HG02943 (cell line): ENCODE results near the gene EXOC6B.
A peak's percentile ranks its signal among the peaks of the same experiment; 100 is the strongest.

Experiments used
- ATAC-seq: cut with Tn5 transposase; IDR thresholded peaks from one replicate; pipeline ENCODE4 v1.9.1; 2021; ENCODE audit warnings: mild to moderate bottlenecking, low read depth, moderate library complexity; ENCODE audit not compliant: unreplicated experiment

The EXOC6B gene

DNA sequence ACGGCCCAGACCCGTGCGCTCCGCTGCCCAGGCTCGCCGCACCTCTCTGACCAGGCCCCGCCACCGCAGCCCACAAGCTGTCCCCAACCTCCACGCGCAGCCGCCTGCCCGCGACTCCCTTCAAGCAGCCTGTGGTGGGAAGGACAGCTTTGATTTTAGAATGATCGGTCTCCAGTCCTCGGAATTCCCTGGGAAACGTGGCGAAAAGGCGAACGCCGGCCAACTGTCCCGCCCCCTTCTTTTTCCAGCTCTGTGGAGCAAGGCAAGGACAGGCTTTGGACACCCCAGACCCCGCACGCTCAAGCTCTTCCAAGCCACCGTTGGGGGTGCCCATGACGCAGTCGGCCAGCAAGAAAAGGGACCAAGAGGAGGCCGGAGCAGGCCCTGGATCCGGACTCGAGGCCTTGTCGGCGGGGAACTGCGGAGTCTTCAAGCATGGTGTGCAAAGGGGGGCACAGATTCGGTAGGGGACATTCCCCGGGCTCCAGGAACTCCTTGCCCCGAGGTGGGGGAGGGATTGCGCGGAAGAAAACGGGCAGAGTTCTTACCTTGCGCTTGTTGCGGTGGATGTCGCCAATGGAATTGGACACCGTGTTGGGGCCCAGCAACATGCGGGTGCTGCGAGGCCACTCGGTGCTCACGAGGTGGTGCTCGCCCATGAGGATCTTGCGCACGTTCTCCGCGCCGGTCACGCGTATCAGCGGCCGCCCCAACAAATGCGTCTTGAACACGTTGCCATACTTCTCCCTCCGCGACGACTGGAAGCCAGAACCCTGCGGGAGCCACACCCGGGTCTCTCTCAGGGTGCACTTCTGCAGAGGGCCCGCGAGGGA is 682.2 kb downstream of the EXOC6B start:
- no peak for ATAC-seq

DNA sequence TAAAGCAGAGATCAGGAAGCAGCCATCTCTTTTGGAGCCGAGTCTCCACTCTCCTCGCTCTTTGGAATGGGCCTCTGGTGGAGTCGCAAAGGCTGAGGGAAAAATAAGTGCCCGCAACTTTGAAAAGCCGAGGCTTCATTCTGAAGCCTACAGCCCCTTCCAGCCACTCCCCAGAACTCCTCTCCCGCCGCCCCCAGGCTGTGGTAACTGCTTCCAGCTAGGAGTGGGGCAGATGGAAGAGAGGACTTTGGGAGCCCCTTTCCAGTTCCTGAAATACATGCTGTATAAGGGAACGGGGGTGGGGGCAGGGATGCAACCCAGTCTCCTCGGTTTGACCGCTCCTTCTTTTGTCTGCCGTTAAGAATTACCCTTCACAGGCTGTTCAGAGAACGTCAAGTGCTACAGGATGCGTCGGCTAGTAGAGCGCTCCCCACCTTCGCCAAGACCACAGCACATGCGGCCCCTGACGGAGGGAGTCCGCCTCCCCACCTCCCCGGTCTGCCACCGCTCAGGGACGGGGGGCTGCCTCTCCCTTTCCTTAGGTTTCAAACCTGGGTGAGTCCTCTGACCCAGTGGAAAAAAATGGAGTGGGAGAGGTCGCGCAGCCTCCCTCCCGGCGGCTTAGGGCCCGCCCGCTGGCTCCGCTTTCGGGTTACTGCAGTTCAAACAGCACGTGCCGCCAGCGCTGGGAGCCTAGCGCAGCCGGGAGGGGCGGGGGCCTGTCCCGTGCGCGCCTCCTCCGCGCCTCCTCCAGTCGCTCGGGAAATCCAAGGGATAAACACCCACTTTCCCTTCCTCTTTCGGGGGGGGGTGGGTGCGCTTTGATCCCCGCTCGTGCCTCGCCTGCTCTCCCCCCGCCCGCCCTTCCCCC is 683.0 kb downstream of the EXOC6B start:
- no peak for ATAC-seq

DNA sequence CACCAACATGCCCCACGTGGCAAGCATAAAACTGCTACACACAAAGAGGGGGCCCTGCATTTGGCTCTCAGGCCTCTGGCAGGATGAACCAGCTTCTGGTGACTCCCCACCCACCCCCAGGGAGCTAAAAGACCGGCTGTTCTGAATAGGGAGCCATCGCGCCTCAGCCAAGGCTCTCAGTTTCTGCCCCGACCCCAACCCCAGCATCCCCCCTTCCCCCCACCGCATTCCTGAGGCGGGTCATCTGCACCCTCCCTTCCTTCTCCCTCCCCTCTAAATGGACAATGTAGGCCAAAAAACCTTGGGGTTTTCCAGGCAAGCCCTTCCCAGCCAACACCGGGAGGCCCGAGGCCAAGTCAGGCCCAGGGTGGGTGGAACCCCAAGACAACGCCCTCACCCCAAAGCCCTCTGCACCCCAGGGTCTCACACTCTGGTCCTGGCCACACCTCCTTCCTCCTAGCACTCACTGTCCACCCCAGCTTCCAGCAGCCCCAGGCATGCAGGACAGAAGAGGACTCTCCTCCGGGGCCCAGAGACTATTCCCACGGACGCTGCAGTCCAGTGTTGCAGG is 683.9 kb downstream of the EXOC6B start:
- ATAC-seq, result no peak

DNA sequence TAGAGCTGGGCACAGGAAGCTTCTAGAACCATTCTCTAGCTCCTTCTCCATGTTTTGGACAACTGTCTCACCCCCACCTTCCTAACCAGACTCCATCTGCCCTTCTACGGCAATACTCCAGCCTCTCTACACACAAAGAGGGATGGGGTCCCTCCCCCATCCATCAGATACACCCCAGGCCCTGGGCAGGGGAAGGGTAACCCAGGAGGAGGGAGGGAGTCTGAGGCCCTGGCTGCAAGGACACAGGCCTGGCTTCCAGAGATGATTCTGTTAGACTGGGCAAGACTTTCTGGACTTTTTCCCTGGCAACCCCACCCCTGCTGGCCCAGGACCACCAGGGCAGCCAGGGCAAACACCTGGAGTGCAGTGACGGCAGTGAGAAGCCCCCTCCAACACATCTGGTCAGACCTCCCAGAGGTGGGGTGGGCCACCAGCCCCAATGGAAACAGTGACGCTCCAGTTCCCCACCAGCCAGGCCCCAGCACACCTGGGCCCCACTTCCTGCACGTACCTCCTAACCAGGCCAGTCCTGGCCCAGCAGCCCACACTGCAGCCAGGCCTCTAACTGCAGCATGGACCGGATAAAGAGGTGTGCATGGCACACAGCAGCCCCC is 684.7 kb downstream of the EXOC6B start:
- no peak for ATAC-seq

DNA sequence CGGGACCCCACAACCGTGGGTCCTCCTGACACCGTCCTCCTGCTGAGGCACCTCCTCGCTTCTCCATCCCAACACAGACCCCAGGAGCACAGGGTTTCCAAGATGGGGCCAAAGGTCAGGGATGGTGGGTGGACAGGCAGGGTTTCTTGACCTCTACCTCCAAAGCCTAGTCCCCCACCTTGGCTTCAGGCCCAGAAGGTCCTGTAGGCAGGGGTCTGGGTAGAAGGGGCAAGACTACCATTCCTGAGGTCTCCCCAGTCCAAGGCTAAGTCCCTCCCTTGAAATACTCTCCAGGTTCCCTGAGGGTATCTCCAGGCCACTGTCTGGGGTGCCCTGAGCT is 685.2 kb downstream of the EXOC6B start:
- ATAC-seq, result no peak

DNA sequence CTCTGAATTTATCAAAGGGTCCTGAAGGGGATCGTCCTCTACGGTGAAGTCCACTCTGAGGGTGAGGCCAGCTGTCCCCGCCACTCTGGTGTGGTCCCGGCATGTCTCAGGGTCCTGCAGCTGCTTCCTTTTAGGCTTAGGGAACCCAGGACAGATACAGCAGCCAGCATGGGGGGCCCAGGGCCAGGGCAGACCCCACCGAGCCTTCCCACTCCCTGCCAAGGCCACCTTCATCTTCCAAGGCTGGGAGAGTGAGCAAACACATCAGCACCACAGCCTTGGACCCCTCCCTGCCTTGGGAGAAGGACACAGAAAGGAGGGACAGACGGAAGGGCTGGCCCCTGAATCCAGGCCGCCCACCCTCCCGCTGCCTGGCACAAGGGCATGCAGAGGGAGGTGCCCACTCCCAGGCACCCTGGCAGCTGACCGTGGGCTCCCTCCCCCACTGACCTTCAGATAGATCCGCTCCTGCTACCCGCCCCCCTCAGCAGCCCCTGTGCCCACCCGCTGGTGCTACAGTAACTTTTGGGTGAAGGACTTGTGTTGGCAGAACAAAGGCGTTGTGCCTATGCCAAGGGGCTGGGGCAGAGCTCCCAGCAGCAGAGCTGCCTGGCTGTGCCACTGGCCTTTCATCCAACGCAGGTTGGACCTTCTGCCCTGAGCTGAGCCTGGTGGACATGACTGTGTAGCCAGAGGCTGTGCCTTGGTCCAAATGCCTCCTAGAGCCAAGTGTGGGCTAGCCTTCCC is 685.8 kb downstream of the EXOC6B start:
- no peak for ATAC-seq

DNA sequence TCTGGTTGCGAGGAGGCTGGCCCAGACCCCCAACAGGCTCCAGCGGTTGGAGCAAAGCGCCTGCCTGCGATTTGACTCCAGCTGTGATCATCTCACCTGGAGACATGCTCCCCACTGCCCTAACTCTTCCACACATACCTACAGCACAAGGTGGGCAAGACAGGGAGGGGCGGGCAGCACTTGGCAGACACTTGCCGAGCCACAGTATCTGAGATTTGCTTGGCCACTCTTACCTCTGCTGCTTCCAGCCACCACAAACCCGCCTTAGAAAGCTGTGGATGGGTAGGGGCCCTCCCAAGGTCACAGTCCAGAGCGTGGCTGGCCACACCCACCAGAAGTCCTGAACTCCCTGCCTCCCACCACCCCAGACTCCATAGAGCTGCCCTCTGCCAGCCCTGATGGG is 686.4 kb downstream of the EXOC6B start:
- ATAC-seq, result no peak

- no peak for ATAC-seq
Observed at GRCh38 chr2:72138921-72139381, 686.9 kb downstream of the EXOC6B start.

- ATAC-seq, result no peak
Observed at GRCh38 chr2:72138011-72138881, 687.6 kb downstream of the EXOC6B start.

GRCh38 chr2:72137498-72138010 is 688.3 kb downstream of the EXOC6B start:
- peak; percentile 78 for ATAC-seq

DNA sequence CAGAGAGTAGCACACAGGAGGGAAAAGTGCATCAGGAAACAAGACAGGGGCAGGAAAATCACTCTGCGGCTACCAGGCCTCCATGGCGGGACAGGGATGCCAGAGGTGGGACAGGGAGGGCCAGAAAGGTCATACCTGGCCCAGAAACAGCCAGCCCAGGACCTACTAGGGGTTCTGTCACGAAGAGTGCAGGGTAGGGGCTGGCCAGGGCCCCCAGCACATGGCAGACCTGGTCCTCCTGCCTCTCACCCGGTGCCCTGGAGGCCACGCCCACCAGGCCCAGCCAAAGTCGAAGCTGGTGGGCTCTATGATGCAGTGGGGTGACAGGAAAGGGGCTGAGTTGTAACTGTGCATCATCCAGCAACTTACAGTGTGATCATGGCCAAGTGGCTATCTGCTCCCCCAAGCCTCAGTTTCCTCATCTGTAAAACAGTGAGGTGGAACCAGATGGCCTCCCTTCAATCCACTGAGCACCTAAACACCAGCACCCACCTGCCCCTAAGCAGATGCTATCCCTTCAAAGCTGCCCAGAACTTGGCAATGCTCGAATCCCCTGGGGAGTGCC is 688.8 kb downstream of the EXOC6B start:
- ATAC-seq, result peak; percentile 12

GRCh38 chr2:72136331-72136730 is 689.5 kb downstream of the EXOC6B start:
- ATAC-seq, result no peak

DNA sequence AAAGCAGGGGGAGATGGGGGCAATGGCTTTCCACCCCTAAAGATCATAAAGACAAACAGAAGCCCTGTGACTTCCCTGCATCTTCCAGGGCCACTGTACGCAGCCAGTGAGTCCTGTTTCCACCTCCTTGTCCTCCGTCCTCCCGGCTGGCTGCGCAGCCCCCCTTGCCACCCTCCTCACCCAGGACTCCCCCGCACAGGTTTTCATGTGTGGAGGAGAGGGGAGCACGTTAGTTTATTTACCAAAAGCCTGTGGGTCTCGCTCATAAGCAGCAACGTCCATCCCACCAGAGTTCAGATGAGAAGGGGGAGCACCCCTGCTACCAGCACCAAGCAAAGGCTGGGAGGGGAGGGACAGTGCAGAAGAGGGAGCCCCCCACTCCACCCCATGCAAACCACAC is 689.9 kb downstream of the EXOC6B start:
- ATAC-seq, result no peak

GRCh38 chr2:72134997-72135800 is 690.6 kb downstream of the EXOC6B start:
- no peak for ATAC-seq

GRCh38 chr2:72134408-72134996 is 691.3 kb downstream of the EXOC6B start:
- no peak for ATAC-seq

DNA sequence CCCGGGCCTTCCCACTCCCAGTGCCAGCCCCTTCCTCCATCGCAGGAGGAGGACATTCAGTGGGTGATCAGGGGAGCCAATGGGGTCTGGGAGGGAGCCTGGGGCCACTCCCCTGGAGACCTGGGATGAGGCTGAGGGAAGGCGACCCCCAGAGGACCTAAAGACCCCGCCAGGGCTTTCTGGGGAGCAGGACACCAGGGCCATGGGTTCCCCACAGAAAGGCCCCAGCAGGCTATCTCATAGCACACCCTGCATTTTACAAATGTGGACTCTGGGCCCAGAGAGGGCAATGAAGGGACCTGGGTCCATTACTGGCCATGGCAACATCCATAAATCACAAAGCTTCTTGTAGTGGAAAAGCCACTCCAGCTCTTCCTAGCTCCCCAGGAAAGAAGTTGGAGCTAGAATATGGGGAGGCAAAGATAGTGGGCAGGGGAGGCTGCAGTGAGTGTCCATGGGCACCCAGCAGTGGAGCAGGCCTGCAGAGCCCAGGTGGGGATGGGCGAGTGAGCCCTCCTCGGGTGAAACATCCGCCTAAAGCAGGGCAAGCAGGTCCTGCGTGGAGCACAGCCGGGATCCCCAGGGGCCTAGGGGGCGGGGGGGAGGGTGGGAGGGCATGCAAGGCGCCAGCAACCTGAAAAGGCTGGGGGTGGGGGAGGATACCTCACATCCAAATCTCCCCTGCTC is 692.0 kb downstream of the EXOC6B start:
- ATAC-seq, result no peak
